ENCODE results near the gene SHISA8.

Gene SHISA8

GRCh38 chr22:41948142-41948541 lies 33.3 kb upstream of the SHISA8 start (continued):
- TF ChIP-seq ZNF555 (tag by site-specific recombination; conservative IDR thresholded peaks at IDR 0.05) (no peak), ZNF426 (tag by site-specific recombination; IDR thresholded peaks at IDR 0.05) (no peak), ZNF433 (tag by site-specific recombination; IDR thresholded peaks at IDR 0.05; ENCODE audit: low read depth) (no peak), PBX3 (CRISPR knock-in tag; IDR thresholded peaks at IDR 0.05) (no peak), ZNF148 (tag by site-specific recombination; IDR thresholded peaks at IDR 0.05; ENCODE audit: borderline replicate concordance) (no peak), FEZF1 (tag by site-specific recombination; IDR thresholded peaks at IDR 0.05) (no peak)

GRCh38 chr22:41947424-41948080 lies 32.7 kb upstream of the SHISA8 start:
- Histone ChIP-seq H3K4me3 (ENCODE audit: low read depth, low read length) (peak overlapping the region; percentile 68; the same call in 1 of the 2 replicates), H3K9me3 (ENCODE audit: control insufficient read depth, insufficient read depth, low read depth, low read length) (no peaks in the 10 kb centered on the region), H3K27ac (ENCODE audit: extremely low read depth, low read depth, low read length) (peak overlapping the region; percentile 90; the same call in 1 of the 2 replicates), H3K4me1 (ENCODE audit: control insufficient read depth, insufficient read depth, low read length) (no peaks in the 10 kb centered on the region), H3K36me3 (ENCODE audit: control insufficient read depth in 2 of 2, insufficient read depth in 1 of 2, low read length in 2 of 2) (peaks cover 22 to 32% of the 10 kb centered on the region in 2 experiments; a peak in 2 of 3 replicates)
- ChIA-PET CTCF (interaction anchor here (0.9 to 3.2 kb wide), 11 partner anchors 10 to 496 kb away, joined by 3 to 26 read pairs (median 4); no protein-coding TSS in a partner anchor), POLR2A (interaction anchor here (0.5 to 2.5 kb wide), 29 partner anchors 8 to 667 kb away, joined by 3 to 31 read pairs (median 6); partner anchors contain the start of genes CCDC134, NAGA, NDUFA6 and PMM1)
- TF ChIP-seq ZBTB1 (tag by site-specific recombination; IDR thresholded peaks at IDR 0.05): no peak
- TF ChIP-seq GLIS1 (tag by site-specific recombination; IDR thresholded peaks at IDR 0.05): no peak
- TF ChIP-seq ZNF645 (tag by site-specific recombination; IDR thresholded peaks at IDR 0.05): no peak
- no peak for TF ChIP-seq ZNF37A (tag by site-specific recombination; IDR thresholded peaks at IDR 0.05)
- TF ChIP-seq ZNF121 (tag by site-specific recombination; IDR thresholded peaks at IDR 0.05): peak; percentile 85
- no peak for TF ChIP-seq ZNF544 (tag by site-specific recombination; IDR thresholded peaks at IDR 0.05)
- TF ChIP-seq OSR2 (tag by site-specific recombination; IDR thresholded peaks at IDR 0.05): peak; percentile 85
- no peak for TF ChIP-seq ZNF146 (tag by site-specific recombination; IDR thresholded peaks at IDR 0.05)
- no peak for TF ChIP-seq ZNF324 (tag by site-specific recombination; IDR thresholded peaks at IDR 0.05)
- peak; percentile 55; the same call in 1 of the 2 replicates for TF ChIP-seq ZBTB17 (tag by site-specific recombination; IDR thresholded peaks at IDR 0.05)
- TF ChIP-seq ZEB2 (tag by site-specific recombination; IDR thresholded peaks at IDR 0.05): no peak
- TF ChIP-seq ZNF18 (tag by site-specific recombination; IDR thresholded peaks at IDR 0.05): 0 out of 2 replicates have a peak, but pooled peaks have one; percentile 4
- TF ChIP-seq ZBTB20 (tag by site-specific recombination; IDR thresholded peaks at IDR 0.05): no peak
- TF ChIP-seq SP2 (tag by site-specific recombination; IDR thresholded peaks at IDR 0.05): peak; percentile 15; the same call in 1 of the 2 replicates
- no peak for TF ChIP-seq ZFP69B (tag by site-specific recombination; IDR thresholded peaks at IDR 0.05)
- TF ChIP-seq PBX3 (CRISPR knock-in tag; IDR thresholded peaks at IDR 0.05): no peak
- TF ChIP-seq ZNF341 (tag by site-specific recombination; IDR thresholded peaks at IDR 0.05; ENCODE audit: low read depth): no peak
- TF ChIP-seq ZIC2 (tag by site-specific recombination; IDR thresholded peaks at IDR 0.05): peak; percentile 67

Data from HEK293 (cell line).